A549 (cell line): ENCODE data around the gene SLC8A2. TPM values are rescaled to one million over a fixed set of nuclear protein-coding genes. Genes with fewer than 3 reads are reported as not detected.

Experiments used
- ATAC-seq, 2 experiments: fragments of 200-7000 bp in 1 of 2; fragments of >200 bp in 1 of 2; cut with Nextera tagmentation in 1 of 2; cut with Tn5 transposase in 1 of 2; 3 replicates each; pipeline versions ENCODE4 v1.8.0 to v1.9.1; 2018 to 2020; ENCODE audit warnings: mild to moderate bottlenecking in 1 of 2, moderate library complexity in 1 of 2
- CTCF ChIA-PET: fragments of 300-600 bp; sonication (Branson Sonifier 250); formaldehyde crosslinking; extraction: SDS; loops from one replicate; lab custom pipeline; 2021; ENCODE audit warnings: antibody characterized with exemption, inconsistent platforms; lab: Yijun Ruan, JAX
- POLR2A ChIA-PET: fragments of 350-600 bp; formaldehyde crosslinking; extraction: SDS; loops from one replicate; lab custom pipeline; 2021; ENCODE audit warnings: antibody characterized with exemption, inconsistent platforms; lab: Yijun Ruan, JAX
- DNase-seq, 2 experiments: peaks; one replicate each; pipeline versions ENCODE4 v3.0.0 to v3.0.0-alpha.2; 2011 to 2016; ENCODE audit warnings: low read depth in 1 of 2, low spot score in 1 of 2
- FAIRE-seq: peaks from 2 replicates; lab custom pipeline; 2011; peaks lifted over from hg19 to GRCh38; lab: Jason Lieb, UNC
- H3K27ac ChIP-seq, 2 experiments: fragments of >200 bp; sonication (Bioruptor Twin); formaldehyde crosslinking; 3 replicates each; pipeline ENCODE4 v1.5.1; 2016 to 2017
- H3K4me1 ChIP-seq: fragments of >200 bp; sonication (Bioruptor Twin); formaldehyde crosslinking; 3 replicates; pipeline ENCODE4 v1.6.1; 2016
- H3K4me2 ChIP-seq: fragments of >200 bp; sonication (Bioruptor Twin); formaldehyde crosslinking; 3 replicates; pipeline ENCODE4 v1.6.1; 2016
- H3K4me3 ChIP-seq: fragments of >200 bp; sonication (Bioruptor Twin); formaldehyde crosslinking; 3 replicates; pipeline ENCODE4 v1.5.1; 2016
- H3K9me3 ChIP-seq: fragments of >200 bp; sonication (Bioruptor Twin); formaldehyde crosslinking; 3 replicates; pipeline ENCODE4 v1.6.1; 2016
- BHLHE40 ChIP-seq: IDR thresholded peaks from 2 replicates; pipeline ENCODE4 v1.6.1; 2012; ENCODE audit warnings: low read depth, low read length, inconsistent platforms
- CBX8 ChIP-seq: fragments of 200-600 bp; sonication (generic); IDR thresholded peaks from 2 replicates; pipeline ENCODE4 v1.6.1; 2016
- CHD2 ChIP-seq: fragments of 150-350 bp; IDR thresholded peaks from 2 replicates; pipeline ENCODE4 v1.6.1; 2014; ENCODE audit warnings: low read length; ENCODE audit not compliant: partially characterized antibody
- CHD4 ChIP-seq: fragments of 200-600 bp; sonication (generic); IDR thresholded peaks from 2 replicates; pipeline ENCODE4 v1.6.1; 2016; ENCODE audit warnings: antibody characterized with exemption, mild to moderate bottlenecking, borderline replicate concordance
- EHF ChIP-seq: fragments of 250-450 bp; sonication (Bioruptor Pico); IDR thresholded peaks from 2 replicates; pipeline ENCODE4 v1.5.0; 2020; ENCODE audit warnings: mild to moderate bottlenecking
- EP300 ChIP-seq, 2 experiments: fragments of >200 bp; sonication (Bioruptor Twin); formaldehyde crosslinking; IDR thresholded peaks; 2 replicates in 1 of 2; 3 replicates in 1 of 2; pipeline ENCODE4 v1.6.1; 2016 to 2017
- HDAC2 ChIP-seq: fragments of 200-600 bp; sonication (generic); IDR thresholded peaks from 2 replicates; pipeline ENCODE4 v1.6.1; 2016
- HEYL ChIP-seq: fragments of 250-450 bp; sonication (Bioruptor Pico); IDR thresholded peaks from 2 replicates; pipeline ENCODE4 v1.8.0; 2021; ENCODE audit warnings: mild to moderate bottlenecking, moderate library complexity
- HOXA7 ChIP-seq: fragments of 250-450 bp; sonication (Bioruptor Pico); IDR thresholded peaks from 2 replicates; pipeline ENCODE4 v1.5.0; 2020; ENCODE audit warnings: mild to moderate bottlenecking, moderate library complexity
- HOXB13 ChIP-seq: fragments of 250-450 bp; sonication (Bioruptor Pico); IDR thresholded peaks from 2 replicates; pipeline ENCODE4 v1.5.0; 2020; ENCODE audit warnings: low read depth, mild to moderate bottlenecking, moderate library complexity
- HOXB5 ChIP-seq: fragments of 250-450 bp; sonication (Bioruptor Pico); IDR thresholded peaks from 2 replicates; pipeline ENCODE4 v1.5.0; 2020; ENCODE audit warnings: mild to moderate bottlenecking, moderate library complexity
- JUN ChIP-seq, 2 experiments: fragments of >200 bp; sonication (Bioruptor Twin); formaldehyde crosslinking; IDR thresholded peaks; 2 replicates in 1 of 2; 3 replicates in 1 of 2; pipeline ENCODE4 v1.6.1; 2016 to 2017
- MAFK ChIP-seq: fragments of 450-650 bp; IDR thresholded peaks from 2 replicates; pipeline ENCODE4 v1.6.1; 2014; ENCODE audit not compliant: partially characterized antibody
- MAX ChIP-seq: IDR thresholded peaks from 2 replicates; pipeline ENCODE4 v1.6.1; 2012
- NR3C1 ChIP-seq: fragments of >200 bp; sonication (Bioruptor Twin); formaldehyde crosslinking; IDR thresholded peaks from 3 replicates; pipeline ENCODE4 v1.6.1; 2017
- POLR2A ChIP-seq: IDR thresholded peaks from 2 replicates; pipeline ENCODE4 v1.6.1; 2012; ENCODE audit warnings: mild to moderate bottlenecking, low read length
- POLR2AphosphoS2 ChIP-seq: conservative IDR thresholded peaks from 2 replicates; pipeline ENCODE4 v1.6.1; 2012; ENCODE audit warnings: low read length, improper control_type of control experiment, inconsistent platforms
- TFCP2L1 ChIP-seq: fragments of 250-450 bp; sonication (Bioruptor Pico); IDR thresholded peaks from 2 replicates; pipeline ENCODE4 v1.5.0; 2021; ENCODE audit warnings: mild to moderate bottlenecking
- TP53 ChIP-seq: fragments of 250-450 bp; sonication (Bioruptor Pico); IDR thresholded peaks from 2 replicates; pipeline ENCODE4 v1.5.0; 2021; ENCODE audit warnings: mild to moderate bottlenecking, moderate library complexity
- ZC3H11A ChIP-seq: fragments of 450-650 bp; IDR thresholded peaks from 2 replicates; pipeline ENCODE4 v1.6.1; 2014; ENCODE audit warnings: antibody characterized with exemption, mild to moderate bottlenecking
- WGBS: methylation state at CpG from one replicate; pipeline ENCODE4 v1.1.6; 2017; ENCODE audit errors: missing lambda C conversion rate; 5-methylcytosine and 5-hydroxymethylcytosine counted together
- polyA plus RNA-seq, 4 experiments: library from polyadenylated mRNA; depleted of rRNA in 3 of 4; stranded (reverse); fragments of >200 nt; fragmentation: RNase III in 1 of 4; extraction: RNeasy Plus Mini Kit Qiagen cat#74134 plus additional on column Dnase treatment in 1 of 4; gene quantifications; 2 replicates in 3 of 4; 3 replicates in 1 of 4; pipeline ENCODE4 v1.2.3, GENCODE V29; 2011 to 2017
- TF ChIP-seq, protein P1 (sequence below): fragments of 250-450 bp; sonication (Bioruptor Pico); IDR thresholded peaks from 2 replicates; pipeline ENCODE4 v1.5.0; 2021; ENCODE audit warnings: mild to moderate bottlenecking, moderate library complexity, borderline replicate concordance
- TF ChIP-seq, protein P2 (sequence below): fragments of 150-350 bp; IDR thresholded peaks from 2 replicates; pipeline ENCODE4 v1.6.1; 2014; ENCODE audit warnings: low read depth, mild to moderate bottlenecking, low read length

The SLC8A2 gene
- polyA plus RNA-seq, 2 of the 4 experiments (the other 2 are of a cell fraction) = 0.15 to 0.35 TPM

DNA sequence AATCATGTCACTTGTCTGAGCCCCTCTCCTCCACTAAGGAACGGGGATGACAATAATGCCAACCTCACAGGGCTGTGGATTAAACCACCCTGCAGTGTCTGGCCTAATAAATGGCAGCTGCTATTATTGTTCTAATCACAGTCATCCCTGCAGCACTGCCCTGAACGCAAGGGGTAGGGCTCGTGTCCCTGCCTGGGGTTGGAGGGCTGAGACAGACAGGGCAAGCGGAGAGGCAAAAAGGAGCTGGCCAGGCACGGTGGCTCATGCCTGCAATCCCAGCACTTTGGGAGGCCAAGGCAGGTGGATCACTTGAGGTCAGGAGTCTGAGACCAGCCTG lies 22.5 kb upstream of the SLC8A2 start:
- H3K4me1 ChIP-seq = no peaks in the 10 kb centered on the region

GRCh38 chr19:47493378-47494210 lies 21.9 kb upstream of the SLC8A2 start:
- Histone ChIP-seq H3K4me2 (no peak overlapping the region), H3K27ac (no peak overlapping the region), H3K9me3 (no peaks in the 10 kb centered on the region), H3K4me1 (no peaks in the 10 kb centered on the region), H3K4me3 (no peak overlapping the region)
- TF ChIP-seq EP300 (IDR thresholded peaks at IDR 0.05) = no peak
- POLR2A ChIA-PET = no interaction called here
- FAIRE-seq = no peak
- 89% methylated on average over 18 of the region's 18 CpGs for WGBS
- no peak; a peak in 1 of 6 replicates for ATAC-seq
- DNase-seq = no peak
- CTCF ChIA-PET = interaction anchor here (4.5 to 9.7 kb wide), 3 partner anchors 10 to 204 kb away, joined by 26 to 58 read pairs (median 52); partner anchors contain the start of gene KPTN

More for the DNA sequence above, 22.5 kb upstream of the SLC8A2 start:
- Histone ChIP-seq H3K27ac (no peak overlapping the region), H3K4me3 (no peak overlapping the region), H3K9me3 (no peaks in the 10 kb centered on the region), H3K4me2 (no peak overlapping the region)
- FAIRE-seq (no peak), ATAC-seq (no peak), DNase-seq (no peak)
- WGBS = 91% methylated on average over 5 of the region's 5 CpGs
- POLR2A ChIA-PET = no interaction called here
- CTCF ChIA-PET = interaction anchor here (4.5 to 9.7 kb wide), 3 partner anchors 10 to 204 kb away, joined by 26 to 58 read pairs (median 52); partner anchors contain the start of gene KPTN
- TF ChIP-seq JUN (IDR thresholded peaks at IDR 0.05) (no peak), POLR2A (no peak), POLR2AphosphoS2 (no peak), HDAC2 (no peak), EHF (CRISPR knock-in tag) (no peak), MAFK (no peak), TFCP2L1 (CRISPR knock-in tag) (no peak), HOXA7 (CRISPR knock-in tag) (no peak), CHD2 (no peak), TP53 (no peak), CHD4 (no peak)

GRCh38 chr19:47492571-47493377 lies 21.1 kb upstream of the SLC8A2 start:
- WGBS = 89% methylated on average over 21 of the region's 23 CpGs
- H3K4me1 ChIP-seq = no peaks in the 10 kb centered on the region
- H3K27ac ChIP-seq = no peak overlapping the region
- CTCF ChIA-PET = interaction anchor here (1.4 to 9.7 kb wide), 6 partner anchors 8 to 251 kb away, joined by 4 to 58 read pairs (median 10); partner anchors contain the start of genes KPTN and NAPA
- no peak overlapping the region for H3K4me3 ChIP-seq
- TF ChIP-seq BHLHE40 = no peak
- no peak for TF ChIP-seq EHF (CRISPR knock-in tag)
- TF ChIP-seq, protein P1, sequence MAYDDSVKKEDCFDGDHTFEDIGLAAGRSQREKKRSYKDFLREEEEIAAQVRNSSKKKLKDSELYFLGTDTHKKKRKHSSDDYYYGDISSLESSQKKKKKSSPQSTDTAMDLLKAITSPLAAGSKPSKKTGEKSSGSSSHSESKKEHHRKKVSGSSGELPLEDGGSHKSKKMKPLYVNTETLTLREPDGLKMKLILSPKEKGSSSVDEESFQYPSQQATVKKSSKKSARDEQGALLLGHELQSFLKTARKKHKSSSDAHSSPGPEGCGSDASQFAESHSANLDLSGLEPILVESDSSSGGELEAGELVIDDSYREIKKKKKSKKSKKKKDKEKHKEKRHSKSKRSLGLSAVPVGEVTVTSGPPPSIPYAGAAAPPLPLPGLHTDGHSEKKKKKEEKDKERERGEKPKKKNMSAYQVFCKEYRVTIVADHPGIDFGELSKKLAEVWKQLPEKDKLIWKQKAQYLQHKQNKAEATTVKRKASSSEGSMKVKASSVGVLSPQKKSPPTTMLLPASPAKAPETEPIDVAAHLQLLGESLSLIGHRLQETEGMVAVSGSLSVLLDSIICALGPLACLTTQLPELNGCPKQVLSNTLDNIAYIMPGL (CRISPR knock-in tag) = no peak
- TF ChIP-seq NR3C1 = no peak
- TF ChIP-seq HOXB13 = no peak
- TF ChIP-seq CBX8 = no peak
- TF ChIP-seq MAX = no peak
- no peak for TF ChIP-seq HEYL (CRISPR knock-in tag)
- TF ChIP-seq, protein P2, sequence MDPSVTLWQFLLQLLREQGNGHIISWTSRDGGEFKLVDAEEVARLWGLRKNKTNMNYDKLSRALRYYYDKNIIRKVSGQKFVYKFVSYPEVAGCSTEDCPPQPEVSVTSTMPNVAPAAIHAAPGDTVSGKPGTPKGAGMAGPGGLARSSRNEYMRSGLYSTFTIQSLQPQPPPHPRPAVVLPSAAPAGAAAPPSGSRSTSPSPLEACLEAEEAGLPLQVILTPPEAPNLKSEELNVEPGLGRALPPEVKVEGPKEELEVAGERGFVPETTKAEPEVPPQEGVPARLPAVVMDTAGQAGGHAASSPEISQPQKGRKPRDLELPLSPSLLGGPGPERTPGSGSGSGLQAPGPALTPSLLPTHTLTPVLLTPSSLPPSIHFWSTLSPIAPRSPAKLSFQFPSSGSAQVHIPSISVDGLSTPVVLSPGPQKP = no peak
- no peak for TF ChIP-seq ZC3H11A
- no peak for TF ChIP-seq HOXB5
- TF ChIP-seq, all 56 proteins: peak for 0
- POLR2A ChIA-PET = interaction anchor here (0.7 kb wide), 1 partner anchor 9 kb away, joined by 3 read pairs; the partner anchor contains the start of gene KPTN
- FAIRE-seq (no peak), DNase-seq (no peak), ATAC-seq (peak; percentile 6 to 7; a peak in 2 of 6 replicates)
- Histone ChIP-seq H3K4me2 (no peak overlapping the region), H3K9me3 (no peaks in the 10 kb centered on the region)
